GM12878 (cell line): ENCODE results near the gene AGRN. TPM values are rescaled to one million over a fixed set of nuclear protein-coding genes. Genes with fewer than 3 reads are reported as not detected.

Experiments used
- ATAC-seq: fragments of 200-7000 bp; cut with Tn5 transposase; 3 replicates; pipeline ENCODE4 v1.9.1; 2020; ENCODE audit warnings: mild to moderate bottlenecking, moderate library complexity
- BruUV-seq: library from RNA; stranded (reverse); fragments of 400-500 nt; replicated peaks from 2 replicates; lab custom pipeline; 2021; lab: Mats Ljungman, UMichigan
- CTCF ChIA-PET: fragments of 300-600 bp; sonication (Branson Sonifier 250); formaldehyde crosslinking; extraction: SDS; loops from one replicate; lab custom pipeline; 2021; ENCODE audit warnings: inconsistent platforms; lab: Yijun Ruan, JAX
- POLR2A ChIA-PET: fragments of 350-600 bp; formaldehyde crosslinking; extraction: SDS; loops from one replicate; lab custom pipeline; 2021; ENCODE audit warnings: inconsistent platforms; lab: Charles Lee
- RAD21 ChIA-PET: fragments of 300-600 bp; sonication (Branson Sonifier 250); formaldehyde crosslinking; loops from one replicate; lab custom pipeline; 2023; ENCODE audit warnings: antibody characterized with exemption; ENCODE audit not compliant: unreplicated experiment; lab: Charles Lee
- SMC1A ChIA-PET: fragments of 300-600 bp; sonication (Branson Sonifier 250); formaldehyde crosslinking; loops from one replicate; lab custom pipeline; 2023; ENCODE audit not compliant: unreplicated experiment, uncharacterized antibody; lab: Charles Lee
- DNase-seq: peaks from one replicate; pipeline ENCODE4 v3.0.0-alpha.2; 2011; ENCODE audit warnings: low read depth, low spot score
- FAIRE-seq: peaks from 3 replicates; lab custom pipeline; 2011; peaks lifted over from hg19 to GRCh38; lab: Jason Lieb, UNC
- H2AFZ ChIP-seq: 2 replicates; pipeline ENCODE4 v1.6.0; 2011; ENCODE audit warnings: low read depth, low read length, control low read depth; ENCODE audit not compliant: control insufficient read depth
- H3K27ac ChIP-seq: 2 replicates; pipeline ENCODE4 v1.5.1; 2011; ENCODE audit warnings: control low read depth; ENCODE audit not compliant: control insufficient read depth, insufficient read depth
- H3K27me3 ChIP-seq, 2 experiments: replicated peaks in 1 of 2; 2 replicates each; pipeline versions ENCODE4 v1.6.0 to v1.6.1; 2011; ENCODE audit warnings: low read length in 1 of 2; ENCODE audit not compliant: control insufficient read depth in 2 of 2, insufficient read depth in 2 of 2
- H3K36me3 ChIP-seq, 2 experiments: 2 replicates each; pipeline ENCODE4 v1.5.1; 2011; ENCODE audit warnings: low read length in 1 of 2; ENCODE audit not compliant: control insufficient read depth in 2 of 2, insufficient read depth in 2 of 2
- H3K4me1 ChIP-seq: 2 replicates; pipeline ENCODE4 v1.6.1; 2011; ENCODE audit warnings: mild to moderate bottlenecking, low read length, moderate library complexity, mixed read lengths; ENCODE audit not compliant: control insufficient read depth, insufficient read depth
- H3K4me2 ChIP-seq: 2 replicates; pipeline ENCODE4 v1.6.0; 2011; ENCODE audit warnings: control low read depth; ENCODE audit not compliant: control insufficient read depth, insufficient read depth
- H3K4me3 ChIP-seq: fragments of 200-600 bp; sonication (generic); 2 replicates; pipeline ENCODE4 v1.5.1; 2016
- H3K79me2 ChIP-seq: 2 replicates; pipeline ENCODE4 v1.6.0; 2011; ENCODE audit warnings: low read length; ENCODE audit not compliant: control insufficient read depth, insufficient read depth
- H3K9ac ChIP-seq: 2 replicates; pipeline ENCODE4 v1.8.0; 2011; ENCODE audit warnings: low read length, control low read depth, mixed read lengths; ENCODE audit not compliant: control insufficient read depth, insufficient read depth
- H3K9me3 ChIP-seq: replicated peaks from 3 replicates; pipeline ENCODE4 v1.5.1; 2011; ENCODE audit warnings: mild to moderate bottlenecking, low read length; ENCODE audit not compliant: control insufficient read depth, insufficient read depth
- H4K20me1 ChIP-seq: 2 replicates; pipeline ENCODE4 v1.6.0; 2011; ENCODE audit not compliant: control insufficient read depth, insufficient read depth
- BMI1 ChIP-seq: fragments of 450-650 bp; IDR thresholded peaks from 2 replicates; pipeline ENCODE4 v1.6.1; 2016; ENCODE audit warnings: mild to moderate bottlenecking, moderate library complexity, borderline replicate concordance
- CREM ChIP-seq: IDR thresholded peaks from 2 replicates; pipeline ENCODE4 v1.6.1; 2014; ENCODE audit warnings: antibody characterized with exemption, low read depth
- CUX1 ChIP-seq: IDR thresholded peaks from 2 replicates; pipeline ENCODE4 v1.6.1; 2012; ENCODE audit warnings: improper control_type of control experiment, low read depth, low read length; ENCODE audit not compliant: insufficient replicate concordance
- ELK1 ChIP-seq: IDR thresholded peaks from 2 replicates; pipeline ENCODE4 v1.6.1; 2012; ENCODE audit warnings: low read depth, low read length, improper control_type of control experiment
- HDAC2 ChIP-seq: fragments of 200-600 bp; sonication (generic); IDR thresholded peaks from 2 replicates; pipeline ENCODE4 v1.6.1; 2017
- MLLT1 ChIP-seq: fragments of 450-650 bp; IDR thresholded peaks from 2 replicates; pipeline ENCODE4 v1.6.1; 2016; ENCODE audit warnings: mild to moderate bottlenecking
- POLR2AphosphoS2 ChIP-seq: IDR thresholded peaks from 2 replicates; pipeline ENCODE4 v1.6.1; 2011; ENCODE audit warnings: low read depth, mild to moderate bottlenecking, low read length, improper control_type of control experiment, moderate library complexity
- WGBS: methylation state at CpG from one replicate; pipeline ENCODE4 v1.1.6; 2016; ENCODE audit warnings: low lambda C conversion rate; ENCODE audit not compliant: insufficient replicate concordance, insufficient coverage; ENCODE audit errors: missing lambda C conversion rate; 5-methylcytosine and 5-hydroxymethylcytosine counted together
- in situ Hi-C: fragments of 300-500 bp; cut with MboI; formaldehyde crosslinking; loops from 9 replicates; pipeline ENCODE4 v1.14.3; 2018; ENCODE audit warnings: mixed read lengths
- intact Hi-C: fragments of 100-400 bp; cut with micrococcal nuclease; formaldehyde crosslinking; loops from one replicate; pipeline ENCODE4 v1.14.2; 2022; ENCODE audit not compliant: unreplicated experiment
- polyA plus RNA-seq, 11 experiments: library from polyadenylated mRNA; depleted of rRNA in 4 of 11; unstranded in 6 of 11; stranded (reverse) in 5 of 11; fragments of >200 nt; fragmentation: Nextera tagmentation in 4 of 11; fragmentation: Illumina TruSeq in 1 of 11; extraction: Ambion mirVana in 4 of 11; extraction: Trizol in 1 of 11; gene quantifications; 1 replicate in 1 of 11; 2 replicates in 10 of 11; pipeline versions ENCODE4 v1.2.1 to v1.2.3, GENCODE V29; 2011 to 2016; ENCODE audit warnings: inconsistent platforms in 2 of 11, missing spikeins in 2 of 11, low read depth in 1 of 11
- total RNA-seq, 4 experiments: library from RNA; depleted of rRNA in 3 of 4; stranded (reverse); fragments of >200 nt in 3 of 4; fragmentation: Illumina TruSeq in 1 of 4; extraction: Trizol in 1 of 4; gene quantifications; 2 replicates each; pipeline versions ENCODE4 v1.2.1 to v1.2.3, GENCODE V29; 2013 to 2021

Gene AGRN
- total and polyA plus RNA-seq, 10 of the 15 experiments (the other 5 are each of a cell fraction or from before 2014, with no cell fraction given), result 0.02 to 41.8 (median 4.1) TPM

DNA sequence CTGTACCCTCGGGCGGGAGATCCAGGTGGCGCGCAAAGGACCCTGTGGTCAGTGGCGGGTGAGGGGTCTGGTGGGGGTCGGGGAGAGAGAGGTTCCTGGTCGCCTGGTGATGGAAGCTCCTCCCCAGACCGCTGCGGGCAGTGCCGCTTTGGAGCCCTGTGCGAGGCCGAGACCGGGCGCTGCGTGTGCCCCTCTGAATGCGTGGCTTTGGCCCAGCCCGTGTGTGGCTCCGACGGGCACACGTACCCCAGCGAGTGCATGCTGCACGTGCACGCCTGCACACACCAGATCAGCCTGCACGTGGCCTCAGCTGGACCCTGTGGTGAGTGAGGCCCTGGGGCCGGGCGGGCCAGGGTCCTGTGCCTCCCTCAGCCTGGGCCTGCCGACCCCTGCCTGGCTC lies 23.5 kb downstream of the AGRN start:
- no peak for DNase-seq
- H2AFZ ChIP-seq, result no peak overlapping the region
- no peak overlapping the region for H3K27ac ChIP-seq
- peaks cover 0 to 20% of the 10 kb centered on the region in 2 experiments; a peak in 3 of 4 replicates for H3K36me3 ChIP-seq
- TF ChIP-seq BMI1, result no peak
- TF ChIP-seq CUX1, result no peak
- no peak for TF ChIP-seq HDAC2
- TF ChIP-seq POLR2AphosphoS2, result no peak
- no peak for TF ChIP-seq CREM
- no peak for TF ChIP-seq ELK1
- no peak for TF ChIP-seq MLLT1
- no peak overlapping the region for H3K4me3 ChIP-seq
- in situ Hi-C loops (no loop called here), intact Hi-C loops (no loop called here)
- ChIA-PET RAD21 (no interaction called here), CTCF (no interaction called here), POLR2A (no interaction called here), SMC1A (no interaction called here)
- H3K27me3 ChIP-seq, result no peaks in the 10 kb centered on the region
- no TSS peak for BruUV-seq
- H3K9me3 ChIP-seq, result no peaks in the 10 kb centered on the region
- 93% methylated on average over 17 of the region's 27 CpGs for WGBS
- ATAC-seq, result no peak
- H3K9ac ChIP-seq, result no peak overlapping the region
- no peaks in the 10 kb centered on the region for H4K20me1 ChIP-seq
- H3K4me2 ChIP-seq, result no peak overlapping the region
- no peak for FAIRE-seq
- no peaks in the 10 kb centered on the region for H3K79me2 ChIP-seq
- peaks cover 19% of the 10 kb centered on the region for H3K4me1 ChIP-seq
